Left renal pelvis (tissue), 4 donors: Measurements from ENCODE around the gene HUNK. TPM values are rescaled to one million over a fixed set of nuclear protein-coding genes. Genes with fewer than 3 reads are reported as not detected.
A peak's percentile ranks its signal among the peaks of the same experiment; 100 is the strongest.

Source experiments
- DNase-seq, 4 donors: peaks; one replicate each; pipeline ENCODE4 v3.0.0-alpha.2; 2013; ENCODE audit warnings: low read depth in 4 of 4, low spot score in 3 of 4
- polyA plus RNA-seq, 4 donors: library from polyadenylated mRNA; unstranded; fragments of 120-200 nt; gene quantifications; one replicate each; pipeline ENCODE4 v1.2.1, GENCODE V29; 2013; ENCODE audit not compliant: insufficient read length in 4 of 4

Gene HUNK
- polyA plus RNA-seq, 4 donors: 12.9 to 20.3 (median 15.2) TPM

DNA sequence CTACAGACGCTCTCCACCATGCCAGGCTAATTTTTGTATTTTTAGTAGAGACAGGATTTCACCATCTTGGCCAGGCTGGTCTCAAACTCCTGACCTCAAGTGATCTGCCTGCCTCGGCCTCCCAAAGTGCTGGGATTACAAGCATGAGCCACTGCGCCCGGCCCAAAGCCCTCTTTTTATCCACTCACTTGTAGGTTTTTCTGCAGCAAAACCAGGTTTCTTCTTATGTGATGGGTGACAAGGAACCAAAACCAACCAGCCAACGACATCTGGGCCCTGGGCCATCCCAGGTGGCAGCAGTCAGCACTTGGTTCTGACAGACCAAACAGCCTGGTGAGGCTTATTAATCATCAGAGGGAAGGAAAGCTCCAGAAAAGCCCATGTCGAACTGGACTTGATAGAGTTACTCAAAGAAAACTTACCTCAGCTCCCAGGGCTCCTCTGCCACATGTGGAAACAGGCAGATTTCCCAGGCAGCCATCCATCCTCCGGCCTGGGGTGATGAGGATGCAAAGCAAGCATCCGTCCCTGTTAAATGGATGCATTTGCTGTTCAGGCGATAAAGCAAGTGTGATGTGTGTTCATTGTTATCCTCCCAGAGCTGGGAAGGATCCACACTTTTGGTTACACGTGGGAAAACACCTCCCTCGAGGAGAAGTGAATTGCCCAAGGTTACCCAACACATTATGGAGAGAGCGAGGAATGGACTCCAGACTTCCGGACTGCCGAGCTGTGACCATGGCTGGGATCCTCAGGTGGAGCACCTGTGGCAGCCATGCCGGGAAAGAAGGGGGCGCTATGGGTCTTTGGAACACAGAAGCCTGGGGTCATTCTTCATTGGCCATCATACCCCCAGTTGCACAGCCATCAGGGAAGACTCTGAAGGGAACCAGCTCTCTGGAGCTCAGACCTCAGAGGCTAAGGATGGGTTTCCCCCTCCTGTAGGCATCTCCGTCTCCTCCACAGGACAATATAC lies 118.8 kb downstream of the HUNK start:
- no peak for DNase-seq

DNA sequence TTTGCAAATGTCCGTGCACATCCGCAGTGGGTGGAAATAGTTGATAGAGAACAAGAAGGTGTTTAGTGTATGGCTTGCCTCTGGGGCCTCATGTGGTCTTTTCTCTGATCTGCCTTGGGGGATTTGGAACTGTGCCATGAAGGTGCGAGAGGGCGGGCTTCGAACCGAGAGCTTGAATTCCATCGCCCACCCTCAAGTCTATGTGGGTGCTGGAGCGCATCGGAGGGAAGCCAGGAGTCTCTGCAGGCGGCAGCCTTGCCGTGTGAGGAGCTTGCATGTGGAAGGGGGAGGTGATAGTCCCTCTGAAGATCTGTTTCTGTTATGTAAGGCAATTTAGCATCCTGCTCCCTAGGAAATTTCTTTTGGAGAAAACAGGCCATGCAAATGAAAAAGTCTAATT lies 119.6 kb downstream of the HUNK start:
- no peak for DNase-seq

DNA sequence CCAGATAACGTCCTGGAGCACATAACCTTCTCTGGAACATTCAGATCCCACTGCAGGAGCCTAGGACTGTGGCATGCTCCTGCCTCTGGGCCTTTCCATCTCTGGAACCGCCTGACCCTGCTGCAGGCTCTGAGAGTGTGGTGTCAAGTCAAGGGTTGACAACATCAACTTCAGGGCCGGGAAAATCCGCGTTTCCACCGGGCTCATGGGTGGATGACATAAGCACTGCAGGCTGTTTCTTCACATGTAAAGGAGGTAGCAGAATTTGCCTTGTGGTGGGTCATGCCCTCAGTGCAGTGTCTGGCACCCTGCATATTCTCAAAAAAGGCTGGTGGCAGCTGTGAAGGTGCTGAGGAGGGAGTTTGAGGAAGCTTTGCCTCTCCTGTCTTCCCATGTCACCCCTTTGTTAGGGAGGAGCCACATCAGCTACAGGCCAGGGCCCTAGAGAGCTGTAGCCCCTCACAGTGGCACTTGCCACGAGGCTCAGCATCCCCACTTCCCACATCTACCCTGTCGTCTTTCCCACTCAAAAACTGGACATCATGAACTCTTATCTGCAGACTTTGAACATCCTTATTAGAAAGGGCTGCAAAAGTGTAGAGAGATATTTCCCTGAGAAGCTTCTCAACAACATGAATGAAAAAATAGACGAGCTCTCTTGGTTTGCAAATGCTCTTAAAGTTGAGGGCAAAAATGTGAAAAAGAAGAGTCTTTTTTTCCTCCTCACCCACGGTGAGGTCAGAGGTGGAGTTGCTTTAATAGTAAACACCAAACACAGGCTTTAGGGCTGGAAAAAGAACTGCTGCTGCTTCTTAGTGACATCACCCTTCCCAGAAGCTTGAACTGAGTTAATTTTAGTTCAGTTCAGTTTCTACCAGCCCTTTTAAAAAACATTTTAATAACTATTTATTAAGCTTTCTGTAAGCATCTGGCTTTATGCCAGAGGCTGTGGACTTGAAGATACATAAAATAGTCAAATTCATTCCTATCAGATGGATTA lies 121.3 kb downstream of the HUNK start:
- peak in 1 of 4 donors; percentile 20 for DNase-seq

DNA sequence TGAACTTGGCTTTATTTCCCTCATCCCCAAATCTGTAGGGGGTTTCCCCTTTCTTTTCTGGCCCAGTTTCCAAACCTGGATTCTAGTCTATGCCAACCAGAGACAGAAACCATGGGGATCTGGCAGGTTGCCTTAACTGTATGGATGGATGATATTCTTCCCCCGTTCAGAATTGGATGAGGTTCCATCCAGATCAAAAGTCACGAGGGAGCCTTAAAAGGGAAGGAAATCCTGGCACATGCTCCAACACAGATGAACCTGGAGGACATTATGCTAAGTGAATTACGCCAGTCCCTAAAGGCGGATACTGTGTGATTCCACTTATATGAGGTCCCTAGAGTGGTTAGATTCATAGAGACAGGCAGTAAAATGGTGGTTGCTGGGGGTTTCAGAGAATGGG lies 124.4 kb downstream of the HUNK start:
- no peak for DNase-seq

DNA sequence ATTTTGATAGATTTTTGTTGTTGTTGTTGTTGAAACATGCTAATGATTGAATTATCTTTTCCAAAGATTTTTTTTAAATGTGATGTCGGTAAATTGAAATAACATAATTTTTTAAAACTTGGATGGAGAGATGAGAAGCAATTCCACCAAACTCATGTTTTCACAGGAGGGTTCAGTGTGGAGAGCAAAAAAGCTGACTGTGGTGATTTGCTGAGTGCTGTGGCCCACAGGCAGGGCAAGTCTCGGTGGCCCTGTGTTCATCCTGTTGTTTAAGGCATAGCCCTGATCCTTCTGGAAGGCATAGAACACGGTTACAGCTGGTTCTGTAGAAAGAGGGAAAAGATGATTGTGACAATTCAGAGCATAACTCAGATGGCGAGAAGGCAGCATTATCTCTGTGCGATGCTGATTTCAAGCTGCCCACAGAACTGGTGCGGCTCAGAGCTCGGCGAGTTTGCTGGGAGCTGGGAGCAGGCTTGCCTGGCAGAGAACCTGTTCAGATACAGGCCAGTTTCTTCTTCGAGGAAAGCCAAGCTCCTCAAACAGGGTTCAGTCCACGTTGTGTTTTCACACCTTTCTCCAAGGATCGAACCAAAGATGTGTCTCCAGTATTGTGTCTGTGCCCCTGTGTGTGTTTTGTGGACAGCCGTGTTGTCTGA lies 127.1 kb downstream of the HUNK start:
- no peak for DNase-seq

DNA sequence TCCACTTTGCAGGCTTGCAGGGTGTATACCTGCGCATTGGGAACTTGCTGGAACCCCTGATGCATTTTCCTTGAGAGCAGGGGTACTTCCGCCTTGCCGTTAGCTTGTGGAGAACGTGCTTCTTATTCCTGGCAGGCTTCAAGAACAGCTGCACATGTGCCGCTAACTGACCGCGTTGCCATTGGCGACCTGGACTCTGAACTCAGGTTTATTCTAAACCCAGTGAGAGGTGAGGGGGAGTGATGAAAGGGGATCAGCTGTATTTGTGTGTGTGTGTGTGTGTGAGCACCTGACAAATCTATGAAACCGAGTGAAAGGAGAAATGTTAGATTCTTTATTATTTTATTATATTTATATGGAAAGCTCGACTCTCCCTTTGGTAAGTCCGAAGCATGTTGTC lies 128.6 kb downstream of the HUNK start:
- peak in 2 of 4 donors; percentile 51 to 60 for DNase-seq

DNA sequence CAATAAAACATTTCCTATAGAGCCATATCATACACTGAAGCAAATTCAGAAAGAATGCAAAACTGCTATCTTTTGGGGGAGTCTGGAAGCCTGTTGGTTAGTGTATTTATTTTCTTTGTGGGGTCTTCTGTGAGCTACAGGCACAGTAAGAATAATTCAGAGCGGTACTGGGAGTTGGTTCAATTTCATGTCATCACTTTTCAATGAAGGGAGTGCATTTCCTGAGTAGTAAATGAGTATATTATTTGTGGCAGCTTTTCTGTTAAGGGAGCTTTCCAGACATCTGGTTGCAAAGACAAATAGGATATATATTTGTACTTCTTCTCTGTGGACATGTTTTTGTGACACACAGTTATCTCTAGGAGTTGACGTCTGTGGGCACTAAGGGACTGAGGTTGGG lies 130.6 kb downstream of the HUNK start:
- no peak for DNase-seq

DNA sequence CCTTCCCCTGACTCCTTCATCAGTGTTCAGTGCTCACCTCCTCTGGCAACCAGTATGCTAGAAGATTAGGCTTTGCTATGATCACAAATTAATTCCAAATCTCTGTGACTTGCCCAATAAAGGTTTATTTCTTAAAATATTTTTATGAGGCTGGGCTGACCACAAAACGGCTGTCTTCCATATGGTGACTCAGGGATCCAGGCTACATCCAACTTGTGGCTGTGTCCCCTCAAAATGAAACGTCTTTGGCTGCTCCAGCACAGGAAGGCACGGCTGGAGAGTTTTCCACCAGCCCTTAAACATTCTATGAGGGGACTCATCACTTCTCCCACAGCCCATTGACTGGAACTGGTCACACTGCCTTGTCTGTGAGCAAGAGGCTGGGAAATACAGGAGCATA lies 131.5 kb downstream of the HUNK start:
- no peak for DNase-seq

DNA sequence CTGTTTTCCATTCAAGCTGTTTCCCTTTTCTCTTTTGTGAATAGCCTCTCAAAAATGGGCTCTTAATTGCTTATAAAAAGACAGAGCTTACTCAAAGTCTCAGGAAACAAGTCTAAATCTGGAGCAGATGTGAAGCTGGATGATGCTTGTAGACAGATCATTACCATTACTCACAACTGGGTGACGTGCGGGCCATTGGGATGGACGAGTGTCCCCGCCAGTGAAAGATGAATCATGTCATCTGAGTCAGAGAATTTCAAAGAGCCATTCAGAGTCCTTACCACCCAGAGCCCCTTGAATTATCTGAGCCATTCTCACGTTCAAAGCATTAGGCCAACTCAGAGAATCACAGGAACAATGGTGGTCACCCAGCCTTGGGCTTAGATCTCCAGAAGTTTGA lies 134.6 kb downstream of the HUNK start:
- DNase-seq: no peak

DNA sequence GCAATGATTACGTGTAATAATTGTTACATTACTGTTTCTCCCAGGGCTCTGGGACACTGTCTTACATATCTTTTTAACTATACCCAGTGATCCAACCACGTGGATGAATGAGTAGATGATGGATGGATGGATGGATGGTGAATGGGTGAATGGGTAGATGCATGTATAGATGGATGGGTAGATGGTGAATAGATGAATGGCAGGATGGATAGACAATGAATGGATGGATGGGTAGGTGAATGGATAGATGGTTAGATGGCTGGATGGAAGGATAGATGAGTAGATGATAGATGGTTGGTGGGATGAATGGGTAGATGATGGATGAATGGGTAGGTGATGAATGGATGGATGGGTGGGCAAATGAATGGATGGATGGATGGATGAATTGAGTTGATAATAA lies 135.9 kb downstream of the HUNK start:
- no peak for DNase-seq

DNA sequence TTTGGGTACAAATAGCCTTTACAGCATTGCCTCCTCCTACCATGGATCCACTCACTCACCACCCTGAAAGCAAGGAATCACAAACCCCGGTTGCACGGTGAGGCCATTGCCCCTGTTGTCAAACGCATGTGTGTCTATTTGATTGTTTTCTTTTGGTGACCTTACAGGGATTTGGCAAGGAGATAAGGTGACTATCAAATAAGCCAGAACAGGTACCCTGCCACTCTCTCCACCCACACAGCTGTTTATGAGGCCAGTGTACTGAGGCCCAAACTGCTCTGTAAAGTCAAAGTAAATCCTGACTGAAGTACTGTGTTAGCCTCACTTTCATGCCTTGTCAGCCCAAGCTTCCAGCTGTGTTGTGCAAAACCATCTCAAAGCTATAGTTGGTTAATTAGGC lies 136.4 kb downstream of the HUNK start:
- DNase-seq: no peak

DNA sequence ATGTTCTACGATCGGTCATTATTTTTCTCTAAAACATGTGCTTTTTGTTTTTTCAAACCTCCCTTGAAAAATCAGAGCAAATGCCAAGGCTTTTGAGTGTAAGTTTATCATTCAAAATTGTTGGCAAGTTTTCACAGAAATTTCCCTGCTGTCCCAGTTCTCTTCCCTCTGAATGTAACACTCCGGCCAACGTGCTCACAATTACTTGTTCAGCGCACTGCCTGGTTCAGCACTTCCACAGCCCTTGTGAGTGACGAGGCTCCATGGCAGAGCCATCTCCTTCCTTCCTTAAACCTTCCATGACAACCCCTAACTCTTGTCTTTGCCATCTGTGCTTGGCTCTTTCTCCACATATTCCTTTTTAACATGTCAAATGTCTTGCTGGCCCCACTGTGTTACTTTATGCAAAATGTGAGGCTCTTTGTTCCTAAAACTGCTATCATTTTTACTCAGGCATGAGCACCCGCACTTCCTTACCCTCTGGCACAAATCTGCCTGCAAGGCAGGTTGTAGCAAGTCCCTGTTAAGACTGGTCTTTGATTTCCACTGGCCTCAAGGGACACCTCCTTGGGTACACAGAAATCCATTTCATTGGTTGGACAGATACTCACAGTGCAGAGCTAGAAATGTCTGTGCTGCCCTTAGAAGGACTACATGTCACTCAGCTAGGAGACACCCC lies 142.8 kb downstream of the HUNK start:
- no peak for DNase-seq

DNA sequence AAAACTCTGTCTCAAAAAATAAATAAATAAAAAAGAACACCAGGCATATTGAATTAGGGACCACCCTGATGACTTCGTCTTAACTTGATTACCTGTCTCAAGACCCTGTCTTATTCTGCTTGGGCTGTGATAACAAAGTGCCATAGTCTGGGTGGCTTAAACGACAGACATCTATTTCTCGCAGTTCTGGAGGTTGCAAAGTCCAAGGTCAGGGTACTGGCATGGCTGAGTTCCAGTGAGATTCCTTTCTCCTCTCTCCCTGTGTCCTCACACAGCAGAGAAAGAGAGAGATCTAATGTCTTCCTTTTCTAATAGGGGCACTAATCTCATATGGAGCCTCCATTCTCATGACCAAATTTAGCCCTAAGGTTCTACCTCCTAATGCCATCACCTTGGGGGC lies 145.6 kb downstream of the HUNK start:
- DNase-seq: no peak

DNA sequence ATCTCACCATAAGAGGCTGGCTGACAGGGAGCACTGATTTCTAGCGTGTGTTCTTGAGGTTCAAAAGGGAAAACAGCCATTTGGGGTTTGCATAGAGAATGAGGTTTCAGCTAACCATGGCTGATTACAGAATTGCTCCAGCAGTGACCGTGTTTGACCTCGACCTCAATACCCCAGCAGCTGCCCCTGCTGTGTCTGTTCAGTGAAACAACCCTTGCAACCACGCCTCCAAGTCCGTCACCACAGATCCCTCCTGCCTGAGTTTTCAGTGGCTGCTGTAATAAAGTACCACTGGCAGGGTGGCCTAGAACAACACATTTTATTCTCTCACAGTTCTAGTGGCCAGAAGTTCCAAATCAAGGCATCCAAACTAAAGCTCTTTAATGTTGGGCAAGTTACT lies 147.7 kb downstream of the HUNK start:
- no peak for DNase-seq

DNA sequence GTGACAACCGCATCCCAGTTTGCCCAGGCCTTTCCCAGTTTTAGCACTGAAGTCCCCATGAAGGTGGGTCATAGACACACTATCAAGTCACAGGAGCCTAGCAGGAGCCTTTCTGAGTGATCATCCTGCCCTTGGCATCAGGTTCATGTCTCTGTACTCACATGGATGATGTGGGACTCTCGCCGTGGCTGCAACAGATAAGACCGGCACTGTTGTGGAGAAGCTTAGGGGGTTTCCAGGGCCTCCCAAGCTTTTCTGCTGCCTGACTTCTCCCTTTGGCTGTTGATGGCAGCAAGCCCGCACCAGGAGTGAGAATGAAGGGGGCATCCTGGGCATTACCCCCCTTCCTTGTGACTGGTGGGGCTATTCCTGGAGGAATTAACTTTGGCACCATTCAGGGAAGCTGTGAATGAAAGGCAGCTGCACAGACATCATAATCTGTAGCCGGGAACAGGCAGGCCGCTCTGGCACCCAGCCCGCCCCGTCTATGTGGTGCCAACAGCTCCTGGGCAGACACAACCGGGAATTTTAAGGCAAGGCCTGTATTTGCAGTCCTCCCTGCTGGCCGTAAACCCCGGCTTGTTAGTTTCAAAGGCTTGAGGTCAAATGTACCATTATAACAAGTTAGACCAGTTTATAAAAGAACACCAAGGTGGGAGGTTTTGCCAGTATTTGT lies 148.6 kb downstream of the HUNK start:
- DNase-seq: no peak

DNA sequence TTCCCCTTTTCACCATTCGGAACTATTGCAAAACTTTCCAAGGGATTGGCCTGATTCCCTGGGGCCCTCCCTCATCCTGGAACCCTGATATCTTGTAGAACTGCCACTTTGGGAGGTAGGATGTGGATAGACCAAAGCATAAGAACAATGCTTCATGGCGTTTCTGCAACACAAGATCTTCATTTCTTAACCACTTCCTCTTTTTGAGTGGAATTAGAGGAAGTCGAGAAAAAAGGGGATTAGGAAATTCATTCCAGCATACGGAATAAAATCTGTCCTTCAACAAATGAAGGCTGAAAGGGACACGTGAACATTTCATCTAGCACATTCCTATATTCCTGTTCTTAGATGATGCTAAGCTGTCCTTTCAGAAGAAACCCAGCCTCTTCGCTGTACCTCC lies 149.3 kb downstream of the HUNK start:
- DNase-seq: no peak

DNA sequence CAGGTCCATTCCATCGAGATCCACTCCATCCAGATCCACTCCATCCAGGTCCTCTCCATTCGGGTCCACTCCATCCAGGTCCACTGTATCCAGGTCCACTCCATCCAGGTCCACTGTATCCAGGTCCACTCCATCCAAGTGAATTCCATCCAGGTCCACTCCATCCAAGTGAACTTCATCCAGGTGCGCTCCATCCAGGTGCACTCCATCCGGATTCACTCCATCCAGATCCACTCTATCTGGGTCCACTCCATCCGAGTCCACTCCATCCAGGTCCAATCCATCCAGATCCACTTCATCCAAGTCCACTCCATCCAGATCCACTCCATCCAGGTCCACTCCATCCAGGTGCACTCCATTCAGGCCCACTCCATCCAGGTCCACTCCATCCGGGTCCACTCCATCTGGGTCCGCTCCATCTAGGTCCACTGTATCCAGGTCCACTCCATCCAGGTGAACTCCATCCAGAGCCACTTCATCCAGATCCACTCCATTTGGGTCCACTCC lies 157.4 kb downstream of the HUNK start:
- DNase-seq: no peak

DNA sequence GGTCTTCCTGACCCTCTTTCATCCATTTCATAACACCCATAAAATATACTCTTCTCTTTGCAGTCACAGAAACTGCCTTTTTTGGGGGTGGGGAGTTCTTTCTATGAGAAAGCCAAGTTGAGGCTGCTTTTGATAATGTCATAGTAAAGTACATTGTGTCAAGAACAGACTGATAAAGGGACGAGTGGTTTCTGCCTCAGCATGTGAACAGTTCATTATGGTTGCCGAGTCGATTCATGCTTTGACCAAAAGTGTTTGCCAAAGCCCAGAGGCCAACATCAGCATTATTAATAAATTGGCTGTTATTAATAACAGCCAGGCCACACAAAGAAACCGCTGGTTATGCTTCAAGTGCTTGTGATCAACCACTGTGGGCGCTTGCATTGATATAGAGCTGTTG lies 162.0 kb downstream of the HUNK start:
- no peak for DNase-seq

DNA sequence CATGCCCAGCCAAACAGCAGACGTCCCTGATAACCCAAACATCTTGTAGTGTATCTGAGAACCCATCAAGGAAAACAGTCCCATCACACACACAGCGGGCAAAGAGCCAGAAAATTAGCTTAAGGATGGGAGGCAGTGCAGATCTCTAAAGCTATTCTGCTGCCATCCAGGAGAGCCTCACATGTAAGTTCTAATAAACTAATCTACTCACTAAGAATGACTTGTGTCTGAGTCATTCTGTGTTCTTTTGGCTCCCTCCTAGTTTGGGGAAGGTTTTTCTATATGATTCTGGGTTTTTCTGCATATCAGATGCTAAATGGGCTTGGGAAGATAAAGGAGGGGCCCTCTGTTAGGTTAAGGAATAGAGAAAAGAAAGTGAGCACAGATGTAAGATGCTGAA lies 162.8 kb downstream of the HUNK start:
- no peak for DNase-seq

DNA sequence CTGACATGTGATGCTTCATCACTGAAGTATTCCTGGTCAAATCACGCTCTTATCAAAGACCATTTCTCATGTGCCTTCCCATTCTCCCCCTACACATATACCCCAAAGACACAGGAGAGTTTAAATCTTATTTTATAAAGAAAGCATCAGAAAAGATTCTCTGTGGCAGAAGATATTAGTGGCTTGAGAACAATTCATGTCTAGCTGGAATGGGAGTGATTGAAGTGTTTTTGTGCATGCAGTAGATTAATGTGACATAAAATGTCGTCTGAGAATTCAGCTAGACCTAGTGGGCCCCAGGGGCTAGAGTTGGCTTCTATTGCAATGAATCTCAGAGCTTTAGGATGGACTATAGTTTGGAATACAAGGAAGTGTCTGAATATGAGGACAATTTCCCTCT lies 163.9 kb downstream of the HUNK start:
- DNase-seq: no peak
